Diencephalon (tissue), 1 donor: ENCODE results near the gene KCTD16. TPM values are rescaled to one million over a fixed set of nuclear protein-coding genes. Genes with fewer than 3 reads are reported as not detected.

Experiments used
- small RNA-seq: library from RNA; depleted of rRNA; stranded (forward); fragments of <200 nt; gene quantifications from one replicate; pipeline ENCODE3, GENCODE V24; 2014
- total RNA-seq: library from RNA; depleted of rRNA; stranded (reverse); fragments of >200 nt; gene quantifications from one replicate; pipeline ENCODE4 v1.2.3, GENCODE V29; 2014

The KCTD16 gene
- 51.0 TPM for total RNA-seq

DNA sequence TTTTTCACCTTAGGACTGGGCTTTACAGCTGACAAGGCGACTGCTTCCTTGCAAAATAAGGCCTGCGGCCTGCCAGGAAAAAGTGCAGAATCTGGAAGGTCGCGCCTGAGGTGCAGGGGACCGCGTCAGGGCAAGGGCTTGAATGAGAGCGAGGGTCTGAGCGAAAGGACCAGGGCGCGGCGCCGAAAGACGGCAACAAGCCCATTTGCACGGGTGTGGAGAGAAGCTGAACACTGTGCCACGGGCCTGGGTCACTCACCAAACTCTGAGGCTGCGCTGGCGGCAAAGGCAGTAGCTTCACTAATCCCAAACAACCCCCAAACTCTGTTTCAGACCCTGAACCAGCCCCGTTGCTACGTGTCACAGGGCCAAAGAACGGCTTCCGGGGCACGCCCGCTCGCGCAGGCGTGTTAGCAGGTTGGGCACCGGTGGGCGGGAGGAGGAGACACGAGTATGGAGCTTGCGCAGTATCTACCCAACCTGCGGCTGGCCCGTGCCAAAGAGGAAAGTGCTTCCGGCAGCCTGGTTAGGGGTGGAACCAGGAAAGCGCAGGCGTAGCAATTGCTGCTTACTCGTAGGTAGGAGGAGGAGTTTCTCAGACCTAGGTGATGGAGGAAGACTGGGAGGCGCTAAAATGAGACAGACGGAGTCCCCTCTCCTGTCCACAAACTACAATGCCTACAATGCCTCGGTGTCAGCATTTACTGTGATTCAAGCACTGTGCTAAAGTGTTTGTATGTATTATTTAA is at the start of gene KCTD16, which contains the start of gene YIPF5:
Gene KCTD16 (plus strand): TSS at position 598 of the 749 bp plus-strand sequence.
Gene YIPF5 (minus strand): TSS at position 384 of the 749 bp plus-strand sequence. CDS start 704 bp downstream, outside the sequence.

Small RNAs within 50 kb of the gene (small RNA-seq; reads per million reads assigned to genes)
- gene CKS1BP5 (not detected), gene RN7SL87P (not detected)

Other genes with a start within 250 kb of the KCTD16 start
- gene YIPF5, start 214 bp upstream of the KCTD16 start, total RNA-seq = 65.7 TPM